ACHN (cell line): ENCODE data around the gene SDHAF4.
"Not testable (repeated sequence)": the region's sequence is repeated elsewhere in the genome, so short reads cannot be mapped to it uniquely, and the experiment has no call there.

Experiments
- DNase-seq: peaks from one replicate; pipeline ENCODE4 v3.0.0-alpha.2; 2015
- in situ Hi-C: cut with HindIII; loops from 2 replicates; pipeline ENCODE4 v1.10.0; 2017; ENCODE audit warnings: low sequenced_read_pairs, low pct_ligation_motif_present, low pct_unique_long_range_greater_than_20kb

The SDHAF4 gene

GRCh38 chr6:70575899-70576495, 9.3 kb downstream of the SDHAF4 start:
- DNase-seq = no peak
- in situ Hi-C loops = no loop called here

GRCh38 chr6:70586114-70586513, 19.4 kb downstream of the SDHAF4 start:
- DNase-seq = no peak
- in situ Hi-C loops = no loop called here

- in situ Hi-C loops = no loop called here
- no peak for DNase-seq
These were observed 23.7 kb downstream of the SDHAF4 start for GRCh38 chr6:70590400-70590799.

GRCh38 chr6:70592391-70593117, 25.8 kb downstream of the SDHAF4 start:
- in situ Hi-C loops = no loop called here
- DNase-seq = no peak

- in situ Hi-C loops = no loop called here
- DNase-seq = no peak
These were observed 26.4 kb downstream of the SDHAF4 start for GRCh38 chr6:70593118-70593486.

DNA sequence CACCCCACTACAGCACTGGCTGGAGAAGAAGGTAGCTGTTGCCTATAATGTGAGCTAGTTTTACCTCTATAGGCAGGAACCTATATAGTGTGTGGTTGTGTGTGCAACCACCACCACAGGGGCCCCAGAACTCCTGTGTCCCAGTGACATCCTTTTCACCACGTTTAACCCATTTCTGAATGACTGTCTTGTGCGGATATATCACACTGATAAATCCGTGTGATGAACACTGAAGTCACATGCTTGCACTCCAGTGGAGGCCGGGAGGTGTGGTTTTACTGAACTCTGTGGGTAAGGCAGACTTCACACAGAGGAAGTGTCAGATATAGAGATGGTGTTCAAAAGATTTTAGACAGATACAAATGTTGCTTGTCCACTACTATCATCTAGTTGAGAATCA, 32.5 kb downstream of the SDHAF4 start:
- no peak for DNase-seq
- in situ Hi-C loops = no loop called here

DNA sequence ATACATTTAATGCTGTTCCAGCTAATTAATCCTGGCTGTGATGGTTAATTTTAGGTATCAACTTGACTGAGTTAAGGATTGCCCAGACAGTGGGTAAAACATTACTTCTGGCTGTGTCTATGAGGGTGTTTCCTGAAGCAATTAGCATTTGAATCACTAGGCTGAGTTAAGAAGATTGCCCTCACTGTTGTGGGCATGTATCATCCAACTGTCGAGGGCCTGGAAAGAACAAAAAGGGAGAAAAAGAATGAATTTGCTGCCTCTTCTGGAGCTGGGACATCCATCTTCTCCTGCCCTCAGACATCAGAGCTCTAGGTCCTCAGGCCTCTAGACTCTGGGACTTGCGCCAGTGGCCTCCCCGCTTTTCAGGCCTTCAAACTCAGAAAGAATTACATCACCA, 34.3 kb downstream of the SDHAF4 start:
- in situ Hi-C loops = no loop called here
- DNase-seq = no peak

- DNase-seq = no peak
- in situ Hi-C loops = no loop called here
These were observed 37.5 kb downstream of the SDHAF4 start for GRCh38 chr6:70604254-70604653.

DNA sequence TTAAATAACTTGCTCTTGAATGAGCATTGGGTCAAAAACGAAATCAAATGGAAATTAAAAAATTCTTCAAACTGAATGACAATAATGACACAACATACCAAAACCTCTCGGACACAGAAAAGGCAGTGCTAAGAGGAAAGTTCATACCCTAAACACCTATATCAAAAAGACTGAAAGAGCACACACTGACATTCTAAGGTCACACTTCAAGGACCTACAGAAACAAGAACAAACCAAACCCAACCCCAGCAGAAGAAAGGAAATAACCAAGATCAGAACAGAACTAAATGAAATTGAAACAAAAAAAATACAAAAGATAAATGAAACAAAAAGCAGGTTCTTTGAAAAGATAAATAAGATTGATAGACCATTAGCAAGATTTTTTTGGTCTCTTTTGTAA, 40.6 kb downstream of the SDHAF4 start:
- in situ Hi-C loops, DNase-seq: not testable (repeated sequence)

GRCh38 chr6:70609181-70609580, 42.5 kb downstream of the SDHAF4 start:
- DNase-seq, in situ Hi-C loops: not testable (repeated sequence)

DNA sequence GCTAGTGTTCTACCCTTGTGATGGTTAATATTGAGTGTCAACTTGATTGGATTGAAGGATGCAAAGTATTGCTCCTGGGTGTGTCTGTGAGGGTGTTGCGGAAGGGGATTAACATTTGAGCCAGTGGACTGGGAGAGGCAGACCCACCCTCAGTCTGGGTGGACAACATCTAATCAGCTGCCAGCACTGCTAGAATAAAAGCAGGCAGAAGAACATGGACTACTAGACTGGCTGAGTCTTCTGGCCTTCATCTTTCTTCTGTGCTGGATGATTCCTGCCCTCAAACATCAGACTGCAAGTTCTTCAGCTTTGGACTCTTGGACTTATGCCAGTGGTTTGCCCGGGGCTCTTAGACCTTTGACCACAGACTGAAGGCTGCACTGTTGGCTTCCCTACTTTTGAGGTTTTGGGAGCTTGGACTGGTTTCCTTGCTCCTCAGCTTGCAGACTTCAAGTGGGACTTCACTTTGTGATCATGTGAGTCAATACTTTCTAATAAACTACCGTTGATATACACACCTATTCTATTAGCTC, 50.1 kb downstream of the SDHAF4 start:
- DNase-seq = no peak
- in situ Hi-C loops = no loop called here

GRCh38 chr6:70620746-70621145, 54.0 kb downstream of the SDHAF4 start:
- no peak for DNase-seq
- in situ Hi-C loops = no loop called here

DNA sequence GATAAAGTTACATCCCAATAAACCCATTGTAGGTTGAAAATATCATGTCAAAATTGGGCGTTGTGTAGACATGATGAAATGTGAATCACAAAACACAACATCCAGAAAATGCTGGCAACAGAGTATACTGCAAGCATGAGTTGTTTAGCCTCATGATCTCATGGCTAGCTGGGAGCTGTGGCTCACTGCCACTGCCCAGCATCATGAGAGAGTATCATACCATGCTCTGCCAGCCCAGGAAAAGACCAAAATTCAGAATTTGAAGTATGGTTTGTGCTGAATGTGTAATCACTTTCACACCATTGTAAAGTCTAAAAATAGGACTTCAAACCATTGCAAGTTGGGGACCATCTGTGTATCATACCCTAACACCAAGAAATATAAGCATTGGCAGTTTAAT, 55.7 kb downstream of the SDHAF4 start:
- DNase-seq = no peak
- in situ Hi-C loops = no loop called here

DNA sequence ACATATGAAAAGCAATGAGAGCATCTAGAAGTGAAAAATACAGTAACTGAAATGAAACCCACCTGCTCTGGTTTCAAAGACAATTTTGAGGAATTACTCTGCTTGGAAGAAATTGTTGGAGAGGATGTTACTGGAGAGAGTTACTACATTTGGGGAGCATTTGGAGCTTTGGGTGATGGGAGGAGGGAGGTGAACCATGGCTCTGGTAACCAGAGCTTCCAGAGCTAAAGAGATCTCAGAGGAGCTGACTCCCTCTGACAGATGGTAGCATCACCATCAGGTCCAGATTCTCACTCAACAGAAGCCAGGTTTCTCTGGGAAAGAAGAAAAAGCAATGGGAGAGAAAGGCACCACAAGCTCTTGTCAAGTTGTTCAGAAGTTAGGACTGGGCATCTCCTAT, 58.7 kb downstream of the SDHAF4 start:
- in situ Hi-C loops = no loop called here
- DNase-seq = no peak

DNA sequence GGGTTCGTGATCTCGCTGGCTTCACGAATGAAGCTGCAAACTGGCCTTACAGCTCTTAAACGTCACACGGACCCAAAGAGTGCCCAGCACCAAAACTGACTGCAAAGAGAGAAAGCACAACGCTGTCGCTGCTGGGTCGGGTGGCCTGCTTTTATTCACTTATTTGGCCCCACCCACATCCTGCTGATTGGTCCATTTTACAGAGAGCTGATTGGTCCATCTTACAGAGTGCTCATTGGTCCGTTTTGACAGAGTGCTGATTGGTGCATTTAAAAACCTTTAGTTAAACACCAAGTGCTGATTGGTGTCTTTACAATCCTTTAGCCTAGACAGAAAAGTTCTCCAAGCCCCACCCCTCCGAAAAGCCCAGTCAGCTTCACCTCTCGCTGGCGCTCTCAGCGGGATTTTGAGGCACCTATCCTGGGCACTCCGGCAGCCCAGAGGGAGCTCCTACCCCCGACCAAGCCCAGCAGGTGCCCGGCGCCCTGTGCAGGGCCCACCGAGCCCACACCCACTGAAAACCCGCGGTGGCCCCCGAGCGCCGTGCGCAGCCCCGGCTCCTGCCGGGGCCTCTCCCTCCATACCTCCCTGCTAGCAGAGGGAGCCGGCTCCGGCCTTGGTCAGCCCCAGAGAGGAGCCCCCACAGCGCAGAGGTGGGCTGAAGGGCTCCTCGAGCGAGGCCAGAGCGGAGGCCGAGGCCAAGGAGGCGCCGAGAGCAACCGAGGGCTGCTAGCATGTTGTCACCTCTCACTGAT, 60.9 kb downstream of the SDHAF4 start:
- no peak for DNase-seq
- in situ Hi-C loops = no loop called here

DNA sequence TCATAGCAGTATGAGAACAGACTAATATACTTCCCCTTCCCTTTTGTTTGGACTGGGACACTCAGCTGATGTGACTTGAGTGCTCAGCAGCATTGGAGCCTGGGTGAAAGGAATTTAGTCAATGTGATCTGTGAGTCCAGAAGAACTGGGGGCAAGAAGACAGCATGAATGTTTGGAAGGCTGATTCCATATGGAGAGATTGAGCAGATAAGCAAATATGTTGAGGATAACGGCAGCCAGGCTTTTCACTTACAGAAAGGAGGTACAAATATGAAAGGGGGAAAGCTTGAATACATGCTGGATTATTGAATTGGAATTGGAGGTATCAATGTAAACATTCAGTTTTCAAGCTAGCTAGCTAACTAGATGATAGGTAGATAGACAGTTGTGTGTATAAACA, 63.2 kb downstream of the SDHAF4 start:
- in situ Hi-C loops = no loop called here
- DNase-seq = no peak

DNA sequence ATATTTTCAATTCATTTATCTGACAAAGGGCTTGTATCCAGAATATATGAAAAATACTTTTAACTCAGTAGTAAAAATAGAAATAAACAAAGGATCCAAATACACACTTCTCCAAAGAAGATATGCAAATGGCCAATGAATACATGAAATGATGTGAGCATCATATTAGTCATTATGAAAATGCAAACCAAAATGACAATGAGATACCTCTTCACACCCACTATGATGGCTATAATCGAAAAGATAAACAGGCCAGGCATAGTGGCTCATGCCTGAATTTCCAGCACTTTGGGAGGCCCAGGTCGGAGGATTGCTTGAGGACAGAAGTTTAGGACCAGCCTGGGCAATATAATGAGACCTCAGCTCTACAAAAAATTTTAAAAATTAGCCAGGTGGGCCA, 67.1 kb downstream of the SDHAF4 start:
- in situ Hi-C loops = no loop called here
- no peak for DNase-seq

GRCh38 chr6:70636596-70636995, 69.9 kb downstream of the SDHAF4 start:
- in situ Hi-C loops = no loop called here
- DNase-seq = no peak

DNA sequence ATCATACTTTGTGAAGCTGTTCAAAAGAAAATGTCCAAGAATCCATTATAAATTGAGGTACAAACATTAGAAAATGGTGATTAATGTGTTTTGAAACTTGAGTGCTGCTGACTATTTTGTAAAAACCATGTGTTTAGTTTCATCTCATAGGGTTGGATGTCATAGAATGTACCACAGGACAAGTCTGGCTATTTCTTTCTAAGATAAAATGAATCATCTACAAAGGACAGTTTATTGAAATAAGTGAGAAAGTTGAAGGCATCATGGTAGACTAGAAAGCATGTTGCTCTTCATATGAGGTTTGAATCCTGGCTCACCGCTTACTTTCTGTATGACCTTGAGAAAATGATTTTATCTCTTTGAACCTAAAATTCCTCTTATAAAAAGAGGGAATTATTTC, 71.7 kb downstream of the SDHAF4 start:
- in situ Hi-C loops = no loop called here
- DNase-seq = no peak
